A673 (cell line): ENCODE measurements around the gene ADD3.

ENCODE experiments used
- CTCF ChIP-seq: fragments of 300-800, 200-600 bp; sonication (generic); conservative IDR thresholded peaks from 2 replicates; pipeline ENCODE4 v1.5.1; 2017; ENCODE audit warnings: low read depth, mild to moderate bottlenecking, antibody characterized with exemption, low read length, moderate library complexity, mixed read lengths
- EZH2 ChIP-seq: fragments of 200-600 bp; sonication (generic); IDR thresholded peaks from 2 replicates; pipeline ENCODE4 v1.6.1; 2017; ENCODE audit warnings: borderline replicate concordance, low read depth, mild to moderate bottlenecking, mixed read lengths, antibody characterized with exemption, low read length; ENCODE audit not compliant: poor library complexity, severe bottlenecking

GRCh38 chr10:110048781-110049180 lies 41.0 kb downstream of the ADD3 start:
- TF ChIP-seq CTCF: no peak
- no peak for TF ChIP-seq EZH2
